CD4-positive, alpha-beta memory T cell (primary cell): Measurements from ENCODE around the gene HECTD2. TPM values are rescaled to one million over a fixed set of nuclear protein-coding genes. Genes with fewer than 3 reads are reported as not detected.

Source experiments
- polyA plus RNA-seq, 2 donors: library from polyadenylated mRNA; unstranded; fragments of 300-500 nt; fragmentation: Illumina TruSeq; gene quantifications; one replicate each; pipeline ENCODE4 v1.2.3, GENCODE V29; 2021
- total RNA-seq, 2 experiments: library from RNA; stranded (reverse); gene quantifications; one replicate each; pipeline ENCODE4 v1.2.3, GENCODE V29; 2021

HECTD2 gene
- total and polyA plus RNA-seq, 4 experiments from 2014 or later, result 0.37 to 2.7 (median 1.6) TPM

Other genes starting within 250 kb of the HECTD2 start
- gene PCGF5, start 189.7 kb upstream of the HECTD2 start, total RNA-seq, result 10 to 100 TPM; 51.0 to 52.9 TPM
- 10 to 100 TPM; 81.5 to 84.2 TPM for gene PCGF5, start 189.7 kb upstream of the HECTD2 start, polyA plus RNA-seq
- gene PPP1R3C, start 222.7 kb downstream of the HECTD2 start, total RNA-seq, result not detected
- gene PPP1R3C, start 222.7 kb downstream of the HECTD2 start, polyA plus RNA-seq, result not detected